DND-41 (cell line): ENCODE results near the gene SGMS1.

Experiments used
- CTCF ChIP-seq: IDR thresholded peaks from 2 replicates; pipeline ENCODE4 v1.5.1; 2012; ENCODE audit warnings: borderline replicate concordance, low read length, moderate library complexity, mild to moderate bottlenecking; ENCODE audit not compliant: poor library complexity, severe bottlenecking; ENCODE audit errors: extremely low read depth
- EZH2 ChIP-seq: IDR thresholded peaks from 3 replicates; pipeline ENCODE4 v1.6.1; 2012; ENCODE audit warnings: borderline replicate concordance, low read depth, mild to moderate bottlenecking, moderate library complexity, low read length, inconsistent platforms; ENCODE audit not compliant: severe bottlenecking

- no peak for TF ChIP-seq CTCF
- TF ChIP-seq EZH2 = no peak
Observed at GRCh38 chr10:50423448-50423847, 200.3 kb downstream of the SGMS1 start.
